ENCODE results near the gene PRIM2. TPM values are rescaled to one million over a fixed set of nuclear protein-coding genes. Genes with fewer than 3 reads are reported as not detected.
"Not testable (repeated sequence)": the region's sequence is repeated elsewhere in the genome, so short reads cannot be mapped to it uniquely, and the experiment has no call there.

PRIM2 gene
- total RNA-seq, 1 experiment from 2014 or later: 52.2 TPM

DNA sequence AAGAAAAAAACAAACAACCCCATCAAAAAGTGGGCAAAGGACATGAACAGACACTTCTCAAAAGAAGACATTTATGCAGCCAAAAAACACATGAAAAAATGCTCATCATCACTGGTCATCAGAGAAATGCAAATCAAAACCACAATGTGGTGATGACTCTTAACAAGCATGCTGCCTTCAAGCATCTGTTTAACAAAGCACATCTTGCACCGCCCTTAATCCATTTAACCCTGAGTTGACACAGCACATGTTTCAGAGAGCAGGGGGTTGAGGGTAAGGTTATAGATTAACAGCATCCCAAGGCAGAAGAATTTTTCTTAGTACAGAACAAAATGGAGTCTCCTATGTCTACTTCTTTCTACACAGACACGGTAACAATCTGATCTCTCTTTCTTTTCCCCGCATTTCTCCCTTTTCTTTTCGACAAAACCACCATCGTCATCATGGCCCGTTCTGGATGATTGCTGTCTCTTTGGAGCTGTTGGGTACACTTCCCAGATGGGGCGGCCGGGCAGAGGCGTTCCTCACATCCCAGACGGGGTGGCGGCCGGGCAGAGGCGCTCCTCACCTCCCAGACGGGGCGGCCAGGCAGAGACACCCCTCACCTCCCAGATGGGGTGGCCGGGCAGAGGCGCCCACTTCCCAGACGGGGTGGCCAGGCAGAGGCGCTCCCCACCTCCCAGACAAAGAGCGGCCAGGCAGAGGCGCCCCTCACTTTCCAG, 7.2 kb upstream of the PRIM2 start:
- DNase-seq (ENCODE audit: low spot score): not testable (repeated sequence)

- no peak for DNase-seq (ENCODE audit: low spot score)
Observed at GRCh38 chr6:57310817-57311157, 6.6 kb upstream of the PRIM2 start.

GRCh38 chr6:57311300-57312003, 6.0 kb upstream of the PRIM2 start:
- not testable (repeated sequence) for DNase-seq (ENCODE audit: low spot score)

DNA sequence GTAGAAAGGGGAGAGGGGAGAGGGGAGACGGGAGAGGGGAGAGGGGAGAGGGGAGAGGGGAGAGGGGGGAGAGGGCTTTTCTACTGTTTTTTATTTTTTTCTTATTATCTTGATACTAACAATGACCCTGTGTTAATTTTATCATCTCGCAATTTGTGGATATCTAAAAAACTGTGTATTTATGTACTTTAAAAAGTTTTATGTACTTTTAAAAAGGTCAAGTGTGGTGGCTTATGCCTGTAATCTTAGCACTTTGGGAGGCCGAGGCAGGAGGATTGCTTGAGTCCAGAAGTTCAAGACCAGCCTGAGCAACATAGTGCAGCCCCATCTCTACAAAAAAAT, 5.5 kb upstream of the PRIM2 start:
- DNase-seq (ENCODE audit: low spot score): no peak

- no peak for DNase-seq (ENCODE audit: low spot score)
Observed at GRCh38 chr6:57313009-57313408, 4.4 kb upstream of the PRIM2 start.

DNA sequence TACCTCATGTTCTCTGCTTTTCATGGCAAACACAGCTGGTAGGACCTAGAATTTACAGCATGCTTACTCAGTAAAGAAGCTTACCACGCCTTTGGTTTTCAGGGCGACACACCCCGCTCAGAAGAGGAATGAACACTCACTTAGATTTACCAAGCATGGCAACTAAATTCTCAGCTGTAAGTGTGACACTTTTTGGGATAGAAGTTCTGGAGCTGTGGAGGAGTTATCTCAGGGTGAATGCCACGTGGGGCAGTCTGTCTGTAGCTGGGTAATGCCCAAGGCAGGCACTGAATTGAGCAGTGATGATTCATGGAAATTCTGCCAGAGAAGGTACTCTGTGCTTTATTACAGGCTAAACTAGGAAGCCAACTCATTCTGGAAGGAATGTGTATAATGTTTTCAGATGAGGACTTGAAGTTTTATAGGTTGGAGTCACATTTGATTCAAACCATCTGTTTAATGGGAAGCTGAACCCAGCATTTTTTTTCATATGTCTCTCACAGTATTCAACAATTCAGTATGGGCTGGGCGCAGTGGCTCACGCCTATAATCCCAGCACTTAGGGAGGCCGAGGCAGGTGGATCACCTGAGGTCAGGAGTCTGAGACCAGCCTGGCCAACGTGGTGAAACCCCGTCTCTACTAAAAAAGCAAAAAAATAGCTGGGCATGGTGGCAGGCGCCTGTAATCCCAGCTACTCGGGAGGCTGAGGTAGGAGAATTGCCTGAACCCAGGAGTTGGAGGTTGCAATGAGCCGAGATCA, 3.5 kb upstream of the PRIM2 start:
- DNase-seq (ENCODE audit: low spot score): peak; percentile 98

DNA sequence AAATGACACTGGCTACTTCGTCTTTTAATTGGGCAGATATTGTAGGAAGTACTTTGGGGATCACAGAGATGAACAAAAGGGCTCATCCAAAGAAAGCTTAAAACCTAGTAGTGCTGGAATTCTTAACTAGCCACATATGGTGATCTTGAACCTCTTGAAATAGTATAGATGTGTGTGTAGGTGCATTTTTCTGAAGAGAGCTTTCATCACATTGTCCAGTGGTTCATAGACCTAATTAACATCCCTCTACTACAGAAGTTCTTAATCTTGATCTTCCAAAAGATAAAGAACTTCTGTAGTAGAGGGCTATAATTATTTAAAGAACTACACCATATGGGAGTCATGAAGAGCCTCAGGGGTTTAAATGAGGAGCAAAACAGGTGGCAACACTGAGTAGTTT, 2.3 kb upstream of the PRIM2 start:
- DNase-seq (ENCODE audit: low spot score): no peak

GRCh38 chr6:57315851-57316250, 1.6 kb upstream of the PRIM2 start:
- no peak for DNase-seq (ENCODE audit: low spot score)

DNA sequence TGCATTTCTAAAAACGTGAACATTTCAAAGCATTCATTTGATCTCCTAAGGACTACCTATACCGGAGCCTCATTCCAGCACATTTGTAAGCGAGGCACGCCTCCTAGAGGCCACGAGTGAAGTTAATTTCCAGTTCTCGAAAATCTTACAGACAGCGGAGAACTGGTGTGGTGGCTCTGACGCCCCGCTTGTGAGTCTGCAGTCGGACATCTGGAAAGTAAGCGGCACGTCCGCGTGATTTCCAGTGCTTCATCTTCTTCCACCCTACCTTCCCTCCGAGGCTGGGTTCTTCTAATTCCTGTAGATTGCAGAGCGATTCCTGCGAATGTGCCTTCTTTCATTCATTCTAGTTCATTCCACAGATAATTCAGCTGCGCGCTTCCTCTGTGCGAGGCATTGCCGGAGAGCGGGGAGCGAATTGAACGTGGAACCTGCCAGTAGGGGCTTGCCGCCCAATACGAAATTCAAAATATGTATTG, 810 bp upstream of the PRIM2 start:
- peak; percentile 84 for DNase-seq (ENCODE audit: low spot score)

GRCh38 chr6:57324538-57324937, 7.1 kb downstream of the PRIM2 start:
- DNase-seq (ENCODE audit: low spot score): no peak

DNA sequence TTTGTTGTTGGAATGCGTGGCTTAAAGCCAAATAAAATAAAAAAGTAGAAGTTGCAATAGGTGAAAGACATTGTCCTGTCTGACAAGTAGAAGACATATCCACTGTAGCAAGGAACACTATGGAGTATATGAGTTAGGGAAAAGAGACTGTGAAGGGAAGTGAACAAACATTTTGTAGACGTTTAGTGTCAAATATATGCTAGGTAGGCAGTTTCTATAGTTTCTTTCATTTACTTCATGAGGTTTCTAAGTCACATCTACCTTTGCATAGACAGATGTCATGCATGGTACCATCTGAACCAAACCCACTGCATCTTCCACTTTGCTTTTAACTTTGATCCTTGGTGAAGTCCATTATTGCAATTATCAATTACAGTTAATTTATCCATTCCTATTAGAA, 9.9 kb downstream of the PRIM2 start:
- no peak for DNase-seq (ENCODE audit: low spot score)

DNA sequence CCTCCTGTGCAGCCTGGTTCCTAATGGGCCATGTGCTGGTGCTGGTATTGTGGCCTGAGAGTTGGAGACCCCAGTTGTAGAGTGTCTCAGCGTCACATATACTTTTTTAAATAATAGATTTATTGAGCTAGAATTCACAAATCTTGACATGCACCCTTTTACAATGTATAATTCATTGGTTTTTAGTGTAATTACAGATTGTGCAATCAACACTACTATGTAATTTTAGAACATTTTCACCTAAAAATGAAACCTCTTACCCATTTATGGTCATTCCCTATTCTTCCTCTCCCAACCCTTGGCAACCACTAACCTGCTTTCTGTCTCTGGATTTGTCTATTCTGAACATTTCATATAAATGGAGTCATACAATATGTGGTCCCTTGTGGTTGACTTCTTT, 10.6 kb downstream of the PRIM2 start:
- DNase-seq (ENCODE audit: low spot score): no peak

- DNase-seq (ENCODE audit: low spot score): no peak
Observed at GRCh38 chr6:57329933-57330332, 12.5 kb downstream of the PRIM2 start.

GRCh38 chr6:57342148-57342669, 24.8 kb downstream of the PRIM2 start:
- DNase-seq (ENCODE audit: low spot score): no peak

- DNase-seq (ENCODE audit: low spot score): not testable (repeated sequence)
Observed at GRCh38 chr6:57343342-57343741, 25.9 kb downstream of the PRIM2 start.

- not testable (repeated sequence) for DNase-seq (ENCODE audit: low spot score)
Observed at GRCh38 chr6:57346715-57347114, 29.3 kb downstream of the PRIM2 start.

DNA sequence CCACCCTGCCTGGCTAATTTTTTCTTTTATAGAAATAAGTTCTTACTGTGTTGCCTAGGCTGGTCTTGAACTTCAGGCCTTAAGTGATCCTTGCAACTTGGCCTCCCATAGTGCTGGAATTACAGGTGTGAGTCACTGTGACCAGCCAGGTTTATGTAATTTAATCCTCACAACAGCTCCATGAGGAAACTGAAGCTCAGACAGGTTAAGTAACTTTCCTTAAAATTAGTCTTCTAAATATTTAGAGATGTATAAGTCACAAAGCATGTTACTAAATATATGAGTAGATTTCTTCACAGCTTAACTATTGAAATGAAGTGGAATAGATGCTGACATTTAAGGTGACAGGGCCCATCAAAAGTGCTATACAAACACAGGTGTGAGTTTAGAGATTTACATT, 30.2 kb downstream of the PRIM2 start:
- DNase-seq (ENCODE audit: low spot score): not testable (repeated sequence)

DNA sequence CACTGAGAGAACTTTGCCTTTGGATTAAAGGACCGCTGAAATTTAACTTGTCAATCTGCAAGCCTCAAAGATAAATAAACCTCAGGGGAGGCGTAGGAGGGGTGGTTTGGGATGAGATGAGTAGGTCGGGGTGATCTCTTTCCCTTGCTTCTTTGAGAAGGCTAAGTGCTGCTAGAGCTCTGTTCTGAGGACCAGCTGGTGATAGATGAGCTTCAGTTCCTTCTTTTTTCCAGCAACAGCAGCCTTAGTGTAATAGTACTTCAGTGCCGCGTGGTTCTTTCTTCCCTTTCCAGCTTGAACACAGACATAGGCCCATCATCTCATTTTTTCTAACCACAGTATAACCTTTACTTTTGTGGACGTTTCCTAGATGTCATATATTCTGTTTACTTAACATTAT, 33.0 kb downstream of the PRIM2 start:
- DNase-seq (ENCODE audit: low spot score): not testable (repeated sequence)

DNA sequence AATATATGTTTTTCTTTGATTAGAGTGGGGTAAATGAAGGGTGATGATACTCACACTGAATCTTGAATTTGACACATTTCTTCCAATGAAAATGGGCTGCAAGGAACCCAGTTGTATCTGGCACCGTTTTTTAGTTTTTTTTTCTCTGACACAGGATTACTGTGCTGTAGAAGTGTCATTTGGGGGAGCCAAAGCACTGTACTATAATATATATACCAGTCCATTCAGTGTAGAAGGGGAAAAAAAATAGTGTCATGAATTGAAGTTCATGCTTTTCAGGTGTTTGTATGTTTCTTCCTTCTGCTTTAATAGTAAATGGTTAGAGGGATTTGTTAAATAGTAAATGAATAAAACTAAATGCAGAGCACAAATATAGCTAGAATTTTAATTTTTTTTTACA, 35.2 kb downstream of the PRIM2 start:
- not testable (repeated sequence) for DNase-seq (ENCODE audit: low spot score)

GRCh38 chr6:57358319-57358718, 40.9 kb downstream of the PRIM2 start:
- DNase-seq (ENCODE audit: low spot score): not testable (repeated sequence)

DNA sequence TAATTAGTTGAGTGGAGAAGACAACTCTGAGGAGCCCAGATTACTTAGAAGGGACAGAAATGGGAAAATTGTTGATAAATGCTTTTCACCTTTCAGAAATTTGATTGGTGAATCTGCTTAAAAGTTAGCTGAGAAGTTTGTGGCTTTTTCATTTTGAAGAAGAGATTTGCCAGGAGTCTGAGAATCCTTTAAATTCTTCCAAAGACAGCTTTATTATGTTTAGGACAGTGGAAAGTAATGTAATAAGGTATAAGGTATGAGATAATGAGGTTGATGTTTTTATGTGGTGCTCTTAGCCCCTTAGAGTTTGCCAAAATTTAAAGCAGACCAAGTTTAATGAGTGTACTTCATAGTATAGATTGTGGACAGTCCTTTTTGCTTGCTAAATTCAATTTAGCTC, 42.3 kb downstream of the PRIM2 start:
- DNase-seq (ENCODE audit: low spot score): not testable (repeated sequence)

GRCh38 chr6:57362340-57362739, 44.9 kb downstream of the PRIM2 start:
- not testable (repeated sequence) for DNase-seq (ENCODE audit: low spot score)
